ENCODE data around the gene MEGF6. TPM values are rescaled to one million over a fixed set of nuclear protein-coding genes. Genes with fewer than 3 reads are reported as not detected.

The MEGF6 gene
- total RNA-seq, 1 donor from 2014 or later, result 5.3 TPM

- no peak for FAIRE-seq
Observed at GRCh38 chr1:3440711-3441409, 170.4 kb downstream of the MEGF6 start.

GRCh38 chr1:3440300-3440681, 171.0 kb downstream of the MEGF6 start:
- no peak for FAIRE-seq
- DNase-seq (ENCODE audit: low spot score in 2 of 2), result no peak

More at GRCh38 chr1:3440711-3441409, 170.4 kb downstream of the MEGF6 start:
- DNase-seq (ENCODE audit: low spot score in 2 of 2), result no peak

Small RNA genes within 50 kb of the gene (small RNA-seq; reads per million reads assigned to genes)
- not detected for gene MIR551A

Other genes starting within 250 kb of the MEGF6 start
- gene ARHGEF16, start 156.8 kb downstream of the MEGF6 start, total RNA-seq, result not detected
- gene TPRG1L, start 13.5 kb upstream of the MEGF6 start, total RNA-seq, result 23.6 TPM
- gene WRAP73, start 38.6 kb upstream of the MEGF6 start, total RNA-seq, result 15.1 TPM
- 0.41 TPM for gene TP73, start 41.0 kb upstream of the MEGF6 start, total RNA-seq
- not detected for gene CCDC27, start 140.9 kb upstream of the MEGF6 start, total RNA-seq
- gene SMIM1, start 161.2 kb upstream of the MEGF6 start, total RNA-seq, result not detected
- 38.7 TPM for gene LRRC47, start 185.0 kb upstream of the MEGF6 start, total RNA-seq
- gene CEP104, start 245.7 kb upstream of the MEGF6 start, total RNA-seq, result 21.6 TPM
- 11.0 TPM for gene DFFB, start 246.0 kb upstream of the MEGF6 start, total RNA-seq

Data from frontal cortex (tissue), 4 donors.